Esophagus squamous epithelium (tissue), 5 donors: ENCODE results near the gene IRF4. TPM values are rescaled to one million over a fixed set of nuclear protein-coding genes. Genes with fewer than 3 reads are reported as not detected.
"Not testable (repeated sequence)": the region's sequence is repeated elsewhere in the genome, so short reads cannot be mapped to it uniquely, and the experiment has no call there.

Experiments
- DNase-seq: peaks from one replicate; lab custom pipeline; 2025; lab: John Stamatoyannopoulos, UW
- H3K27ac ChIP-seq, 4 donors: fragments of 200-600 bp; sonication (generic); one replicate each; pipeline ENCODE4 v1.5.1; 2016 to 2019; ENCODE audit warnings: mild to moderate bottlenecking in 1 of 4
- H3K27me3 ChIP-seq, 4 donors: fragments of 200-600 bp; sonication (generic); 1 replicate in 3 of 4; 2 replicates in 1 of 4; pipeline versions ENCODE4 v1.5.1 to v1.6.0; 2017 to 2021; ENCODE audit warnings: antibody characterized with exemption in 1 of 4
- H3K36me3 ChIP-seq, 3 donors: fragments of 200-600 bp; sonication (generic); one replicate each; pipeline ENCODE4 v1.5.1; 2016 to 2019
- H3K4me1 ChIP-seq, 3 donors: fragments of 200-600 bp; sonication (generic); one replicate each; pipeline ENCODE4 v1.5.1; 2017 to 2019
- H3K4me3 ChIP-seq, 4 donors: fragments of 200-600 bp; sonication (generic); 1 replicate in 3 of 4; 2 replicates in 1 of 4; pipeline ENCODE4 v1.5.1; 2016 to 2019; ENCODE audit warnings: mild to moderate bottlenecking in 2 of 4, moderate library complexity in 1 of 4
- H3K9me3 ChIP-seq, 3 donors: fragments of 200-600 bp; sonication (generic); one replicate each; pipeline ENCODE4 v1.5.1; 2016 to 2019
- CTCF ChIP-seq, 6 experiments: fragments of 450-650 bp in 4 of 6; fragments of 200-600 bp in 2 of 6; sonication (generic) in 2 of 6; IDR thresholded peaks; one replicate each; pipeline ENCODE4 v1.5.1; 2016 to 2019; ENCODE audit warnings: antibody characterized with exemption in 6 of 6, mild to moderate bottlenecking in 4 of 6, moderate library complexity in 4 of 6
- POLR2A ChIP-seq, 4 donors: fragments of 450-650 bp; IDR thresholded peaks; one replicate each; pipeline ENCODE4 v1.6.1; 2017; ENCODE audit warnings: antibody characterized with exemption in 4 of 4, mild to moderate bottlenecking in 4 of 4, moderate library complexity in 3 of 4
- WGBS, 2 donors: methylation state at CpG; one replicate each; pipeline ENCODE4 v1.1.5; 2018; 5-methylcytosine and 5-hydroxymethylcytosine counted together
- intact Hi-C: fragments of 100-400 bp; cut with DNase I; formaldehyde crosslinking; loops from one replicate; pipeline ENCODE4 v1.15.0; 2022
- total RNA-seq, 4 donors: library from RNA; depleted of rRNA; stranded (reverse); fragments of >200 nt; gene quantifications; one replicate each; pipeline ENCODE4 v1.1.0, GENCODE V29; 2016
- donor health status: DM: yes; HTN: yes; CAD: no.

Gene IRF4
- total RNA-seq, 4 donors from 2014 or later: 0.40 to 1.9 (median 1.2) TPM

GRCh38 chr6:376827-377640 is 14.5 kb upstream of the IRF4 start:
- WGBS, 2 donors: 76% methylated on average over 10 of the region's 10 CpGs
- intact Hi-C loops: no loop called here
- Histone ChIP-seq H3K9me3 (no peaks in the 10 kb centered on the region), H3K4me1 (peaks cover 0 to 10% (median 0%) of the 10 kb centered on the region in 3 donors), H3K27ac (no peak overlapping the region), H3K4me3 (no peak overlapping the region), H3K36me3 (no peaks in the 10 kb centered on the region), H3K27me3 (peaks cover 0 to 95% (median 2%) of the 10 kb centered on the region in 4 donors)
- TF ChIP-seq CTCF (IDR thresholded peaks at IDR 0.05): no peak
- no peak for TF ChIP-seq POLR2A (IDR thresholded peaks at IDR 0.05)
- no peak for DNase-seq

- H3K4me3 ChIP-seq, DNase-seq, H3K9me3 ChIP-seq, H3K27ac ChIP-seq, H3K4me1 ChIP-seq, H3K36me3 ChIP-seq, intact Hi-C loops: not testable (repeated sequence)
- WGBS, 2 donors: 86 to 88% methylated on average over 13 of the region's 13 CpGs
- H3K27me3 ChIP-seq: peaks cover 0 to 95% (median 2%) of the 10 kb centered on the region in 4 donors
Measured at GRCh38 chr6:377641-378020, 13.9 kb upstream of the IRF4 start.

- Histone ChIP-seq H3K4me3 (no peak overlapping the region), H3K36me3 (no peaks in the 10 kb centered on the region), H3K27ac (no peak overlapping the region), H3K9me3 (no peaks in the 10 kb centered on the region), H3K4me1 (peaks cover 0 to 10% (median 0%) of the 10 kb centered on the region in 3 donors), H3K27me3 (peaks cover 0 to 95% (median 2%) of the 10 kb centered on the region in 4 donors)
- no peak for DNase-seq
- 77 to 80% methylated on average over 24 of the region's 24 CpGs for WGBS, 2 donors
- TF ChIP-seq POLR2A (IDR thresholded peaks at IDR 0.05) (no peak), CTCF (IDR thresholded peaks at IDR 0.05) (no peak)
- intact Hi-C loops: no loop called here
Measured at GRCh38 chr6:378090-378957, 13.2 kb upstream of the IRF4 start.

DNA sequence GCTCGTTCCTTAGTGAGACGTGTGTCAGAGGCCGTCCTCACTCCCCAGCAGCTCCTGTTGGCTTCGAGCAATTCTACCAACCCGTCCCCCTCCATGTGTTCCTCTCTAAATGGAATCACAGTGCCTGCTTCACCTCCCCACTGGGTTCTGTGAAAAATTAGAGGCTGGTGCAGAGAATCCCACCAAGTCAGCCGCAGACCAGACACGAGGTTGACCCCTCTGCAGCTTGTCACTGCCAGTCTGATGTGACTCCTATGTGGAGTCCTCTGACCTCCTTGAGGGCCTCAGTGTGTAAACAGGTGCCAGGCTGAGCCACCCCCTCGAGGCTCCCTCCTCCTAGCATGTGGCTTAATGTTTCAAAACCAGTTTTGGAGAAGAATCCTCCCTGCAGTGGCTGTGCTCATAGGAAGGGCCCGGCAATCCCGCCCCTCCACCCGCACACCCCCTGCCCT is 12.6 kb upstream of the IRF4 start:
- DNase-seq: no peak
- 67 to 85% methylated on average over 10 to 11 of the region's 11 CpGs for WGBS, 2 donors
- Histone ChIP-seq H3K27me3 (peaks cover 0 to 95% (median 0%) of the 10 kb centered on the region in 4 donors), H3K4me3 (no peak overlapping the region), H3K9me3 (no peaks in the 10 kb centered on the region), H3K4me1 (peaks cover 0 to 10% (median 0%) of the 10 kb centered on the region in 3 donors), H3K27ac (no peak overlapping the region), H3K36me3 (no peaks in the 10 kb centered on the region)
- TF ChIP-seq CTCF (IDR thresholded peaks at IDR 0.05) (no peak), POLR2A (IDR thresholded peaks at IDR 0.05) (no peak)
- intact Hi-C loops: no loop called here

DNA sequence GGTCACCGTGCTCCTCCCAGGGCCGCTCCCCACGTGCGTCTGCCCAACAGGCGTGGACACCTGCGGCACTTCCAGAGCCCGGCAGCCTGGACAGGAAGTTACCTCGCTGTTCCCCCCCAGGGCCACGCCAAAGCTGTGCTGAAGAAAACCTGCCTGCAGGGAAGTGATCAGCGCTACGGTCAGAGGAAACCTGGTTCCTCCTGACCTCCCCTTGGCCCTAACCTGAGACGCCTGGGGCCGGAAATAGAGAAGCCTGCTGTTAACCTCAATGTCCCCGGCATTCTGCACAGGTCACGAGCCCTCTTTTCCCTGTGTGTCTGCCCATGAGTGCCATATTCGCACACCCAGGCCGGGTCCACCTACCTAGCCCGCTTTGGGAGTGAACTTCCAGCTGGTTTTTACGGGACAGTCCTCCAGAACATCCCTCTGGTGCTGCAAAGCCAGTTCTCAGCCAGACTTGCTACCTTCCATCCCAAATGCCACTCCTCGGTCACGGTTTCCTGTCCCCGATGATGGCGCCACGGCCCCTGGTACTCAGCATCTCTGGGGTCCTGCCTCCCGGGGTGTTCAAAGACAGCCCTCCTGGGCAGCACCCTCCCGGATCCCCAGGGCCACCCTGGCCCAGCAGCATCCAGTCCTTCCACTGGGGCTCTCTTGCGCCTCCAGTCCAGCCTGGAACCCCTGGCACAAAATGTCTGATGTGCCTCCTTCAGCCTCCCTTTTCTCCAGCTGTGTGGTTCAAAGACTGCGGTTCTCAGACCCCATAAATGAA is 12.0 kb upstream of the IRF4 start:
- Histone ChIP-seq H3K27ac (no peak overlapping the region), H3K4me3 (no peak overlapping the region), H3K9me3 (no peaks in the 10 kb centered on the region), H3K27me3 (peaks cover 0 to 95% (median 0%) of the 10 kb centered on the region in 4 donors), H3K36me3 (no peaks in the 10 kb centered on the region), H3K4me1 (peaks cover 0 to 10% (median 0%) of the 10 kb centered on the region in 3 donors)
- no peak for DNase-seq
- TF ChIP-seq POLR2A (IDR thresholded peaks at IDR 0.05): no peak
- TF ChIP-seq CTCF (IDR thresholded peaks at IDR 0.05): no peak
- intact Hi-C loops: no loop called here
- 72 to 82% methylated on average over 22 to 26 of the region's 28 CpGs for WGBS, 2 donors
